Activated T-helper 9 cell treated with anti-CD3 and anti-CD28 coated beads, Interleukin-2, amount 50 U/mL, for 16 hours (primary cell): ENCODE data around the gene PCDHA2.
"Not testable (repeated sequence)": the region's sequence is repeated elsewhere in the genome, so short reads cannot be mapped to it uniquely, and the experiment has no call there.

ENCODE experiments used
- DNase-seq: peaks from one replicate; pipeline ENCODE4 v3.0.0-alpha.2; 2020; ENCODE audit warnings: low read depth

Gene PCDHA2

DNA sequence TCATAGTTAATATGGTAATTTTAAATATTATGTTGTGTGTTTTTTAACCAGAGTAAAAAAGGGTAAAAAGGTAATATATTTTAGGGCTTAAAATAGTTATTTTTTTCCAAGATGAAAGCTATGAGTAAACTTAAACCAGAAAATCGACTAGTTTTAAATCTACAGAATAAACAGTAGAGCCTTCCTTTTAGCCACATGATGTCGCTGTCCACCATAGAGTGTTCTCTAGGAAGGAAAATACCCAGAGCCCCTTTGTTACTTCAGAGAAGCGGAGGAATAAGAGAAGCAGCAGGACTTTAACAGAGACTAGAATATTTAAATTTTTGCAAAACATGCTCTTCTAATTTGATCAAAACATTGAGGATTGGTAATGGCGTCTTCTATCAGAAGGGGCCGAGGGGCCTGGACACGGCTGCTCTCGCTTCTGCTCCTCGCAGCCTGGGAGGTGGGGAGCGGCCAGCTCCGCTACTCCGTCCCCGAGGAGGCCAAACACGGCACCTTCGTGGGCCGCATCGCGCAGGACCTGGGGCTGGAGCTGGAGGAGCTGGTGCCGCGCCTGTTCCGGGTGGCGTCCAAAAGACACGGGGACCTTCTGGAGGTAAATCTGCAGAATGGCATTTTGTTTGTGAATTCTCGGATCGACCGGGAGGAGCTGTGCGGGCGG is at the start of gene PCDHA2:
Gene PCDHA2, plus strand, starts transcription at position 258 of the 664 bp plus-strand sequence.
- no peak for DNase-seq

DNA sequence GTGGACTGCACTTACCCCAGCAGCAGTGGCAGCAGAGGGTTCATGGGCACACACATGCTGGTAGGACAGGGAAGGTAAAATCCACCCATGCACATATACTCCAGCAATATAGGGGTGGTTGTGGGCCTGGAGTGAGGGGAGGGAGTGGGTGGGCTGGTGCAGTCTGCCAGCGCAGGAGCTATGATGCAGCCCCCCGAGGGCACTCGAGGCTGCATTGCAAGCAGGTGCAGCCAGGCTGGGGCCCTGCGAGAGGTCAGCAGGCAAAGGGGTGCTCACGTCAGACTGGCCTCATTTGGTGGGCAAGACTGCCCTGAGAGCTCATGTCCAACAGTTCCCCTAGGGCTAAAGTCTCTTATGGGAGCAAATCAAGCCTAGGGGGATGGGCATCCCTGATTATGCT is 41.1 kb upstream of the PCDHA2 start:
- DNase-seq: no peak

DNA sequence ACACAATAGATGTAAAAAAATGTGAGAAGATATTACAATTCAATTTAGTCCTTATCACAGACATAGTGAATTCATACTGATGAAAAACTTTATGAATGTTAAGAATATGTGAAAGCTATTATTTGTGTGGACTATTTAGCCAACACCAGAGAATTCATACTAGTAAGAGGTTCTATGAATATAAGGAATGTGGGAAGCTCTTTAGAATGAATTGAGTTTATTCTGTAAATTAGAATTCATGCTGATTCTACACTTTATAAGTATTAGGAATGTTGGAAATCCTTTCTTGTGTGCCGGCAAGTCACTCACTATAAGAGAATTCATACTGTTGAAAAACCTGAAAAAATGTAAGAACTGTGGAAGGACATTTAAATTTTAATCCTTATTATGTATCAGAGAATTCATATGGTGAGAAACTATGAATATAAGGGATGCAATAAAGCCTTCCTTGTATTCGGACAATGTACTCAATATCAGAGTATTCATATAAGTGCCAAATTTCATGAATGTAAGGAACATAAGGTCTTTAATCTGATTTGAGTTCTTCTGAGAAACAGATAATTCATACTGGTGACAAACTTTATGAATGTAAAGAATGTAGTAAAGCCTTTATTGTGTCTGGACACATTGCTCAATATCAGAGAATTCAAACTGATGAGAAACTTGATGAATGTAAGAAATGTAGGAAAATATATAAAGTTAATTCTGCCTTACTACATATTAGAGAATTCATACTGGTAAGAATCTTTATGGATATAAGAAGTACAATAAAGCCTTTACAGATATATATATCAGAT is 30.3 kb upstream of the PCDHA2 start:
- no peak for DNase-seq

DNA sequence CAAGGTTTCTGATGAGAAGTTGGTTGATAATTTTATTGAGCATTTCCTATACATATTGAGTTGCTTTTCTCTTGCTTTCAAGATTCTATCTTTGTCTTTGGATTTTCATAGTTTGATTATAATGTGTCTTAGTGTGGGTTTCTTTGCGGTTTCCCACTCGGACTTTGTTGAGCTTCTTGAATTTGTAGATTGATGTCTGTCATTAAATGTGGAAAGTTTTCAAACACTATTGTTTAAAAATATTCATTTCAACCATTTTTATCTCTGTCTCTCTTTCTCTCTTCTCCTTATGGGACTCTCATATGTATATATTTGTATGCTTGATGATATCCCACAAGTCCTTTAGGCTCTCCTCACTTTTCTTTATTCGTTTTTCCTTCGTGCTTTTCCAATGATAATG is 27.2 kb upstream of the PCDHA2 start:
- no peak for DNase-seq

DNA sequence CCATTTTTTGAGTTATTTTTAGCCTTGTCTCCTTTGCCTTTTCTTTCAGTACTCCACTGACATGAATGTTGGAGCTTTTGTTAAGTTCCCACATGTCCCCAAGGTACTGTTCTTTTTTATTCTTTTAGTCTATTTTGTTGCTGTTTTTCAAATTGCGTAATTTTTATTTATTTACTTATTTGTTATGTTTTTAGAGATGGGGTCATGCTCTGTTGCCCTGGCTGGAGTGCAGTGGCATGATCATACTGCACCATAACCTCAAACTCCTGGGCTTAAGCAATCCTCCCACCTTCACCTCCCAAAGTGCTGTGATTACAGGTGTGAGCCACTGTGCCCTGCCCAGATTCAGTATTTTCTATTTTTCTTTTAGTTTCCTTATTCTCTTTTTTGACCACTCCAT is 14.1 kb upstream of the PCDHA2 start:
- no peak for DNase-seq

DNA sequence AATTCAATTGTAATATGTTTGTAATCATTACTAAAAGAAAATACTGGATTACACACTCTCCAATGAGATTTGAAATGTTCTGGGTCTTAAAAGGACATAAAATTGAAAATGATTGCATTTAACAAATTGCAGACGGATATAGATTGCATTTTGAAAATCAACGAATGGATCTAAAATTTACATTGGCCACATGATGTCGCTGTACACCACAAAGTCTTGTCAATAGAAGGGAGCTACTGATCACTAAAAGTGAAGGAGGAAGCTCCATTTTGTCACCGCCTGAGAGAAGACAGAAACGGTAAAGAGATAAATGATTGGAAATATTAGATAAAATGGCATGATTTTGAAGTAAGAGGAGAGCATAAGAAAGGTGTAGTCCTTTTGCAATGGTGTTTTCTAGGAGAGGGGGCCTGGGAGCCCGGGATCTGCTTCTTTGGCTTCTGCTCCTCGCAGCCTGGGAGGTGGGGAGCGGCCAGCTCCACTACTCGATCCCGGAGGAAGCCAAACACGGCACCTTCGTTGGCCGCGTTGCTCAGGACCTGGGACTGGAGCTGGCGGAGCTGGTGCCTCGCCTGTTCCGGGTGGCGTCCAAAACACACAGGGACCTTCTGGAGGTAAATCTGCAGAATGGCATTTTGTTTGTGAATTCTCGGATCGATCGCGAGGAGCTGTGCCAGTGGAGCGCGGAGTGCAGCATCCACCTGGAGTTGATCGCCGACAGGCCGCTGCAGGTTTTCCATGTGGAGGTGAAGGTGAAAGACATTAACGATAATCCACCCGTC is 8.6 kb upstream of the PCDHA2 start, which contains the start of gene PCDHA1:
Gene PCDHA1, plus strand, starts transcription at position 236 of the 782 bp plus-strand sequence.
- DNase-seq: no peak

DNA sequence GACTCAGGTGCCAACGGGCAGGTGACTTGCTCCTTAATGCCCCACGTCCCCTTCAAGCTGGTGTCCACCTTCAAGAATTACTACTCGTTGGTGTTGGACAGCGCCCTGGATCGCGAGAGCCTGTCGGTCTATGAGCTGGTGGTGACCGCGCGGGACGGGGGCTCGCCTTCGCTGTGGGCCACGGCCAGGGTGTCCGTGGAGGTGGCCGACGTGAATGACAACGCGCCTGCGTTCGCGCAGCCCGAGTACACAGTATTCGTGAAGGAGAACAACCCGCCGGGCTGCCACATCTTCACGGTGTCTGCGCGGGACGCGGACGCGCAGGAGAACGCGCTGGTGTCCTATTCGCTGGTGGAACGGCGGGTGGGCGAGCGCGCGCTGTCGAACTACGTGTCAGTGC is 7.2 kb upstream of the PCDHA2 start:
- not testable (repeated sequence) for DNase-seq

DNA sequence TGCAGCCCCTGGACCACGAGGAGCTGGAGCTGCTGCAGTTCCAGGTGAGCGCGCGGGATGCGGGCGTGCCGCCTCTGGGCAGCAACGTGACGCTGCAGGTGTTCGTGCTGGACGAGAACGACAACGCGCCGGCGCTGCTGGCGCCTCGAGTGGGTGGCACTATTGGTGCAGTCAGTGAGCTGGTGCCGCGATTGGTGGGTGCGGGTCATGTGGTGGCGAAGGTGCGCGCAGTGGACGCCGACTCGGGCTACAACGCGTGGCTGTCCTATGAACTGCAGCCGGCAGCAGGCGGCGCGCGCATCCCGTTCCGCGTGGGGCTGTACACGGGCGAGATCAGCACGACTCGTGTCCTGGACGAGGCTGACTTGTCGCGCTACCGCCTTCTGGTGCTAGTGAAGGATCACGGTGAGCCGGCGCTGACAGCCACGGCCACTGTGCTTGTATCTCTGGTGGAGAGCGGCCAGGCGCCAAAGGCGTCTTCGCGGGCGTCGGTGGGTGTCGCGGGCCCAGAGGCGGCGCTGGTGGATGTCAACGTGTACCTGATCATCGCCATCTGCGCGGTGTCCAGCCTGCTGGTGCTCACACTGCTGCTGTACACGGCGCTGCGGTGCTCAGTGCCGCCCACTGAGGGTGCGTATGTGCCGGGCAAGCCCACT is 6.7 kb upstream of the PCDHA2 start:
- not testable (repeated sequence) for DNase-seq

DNA sequence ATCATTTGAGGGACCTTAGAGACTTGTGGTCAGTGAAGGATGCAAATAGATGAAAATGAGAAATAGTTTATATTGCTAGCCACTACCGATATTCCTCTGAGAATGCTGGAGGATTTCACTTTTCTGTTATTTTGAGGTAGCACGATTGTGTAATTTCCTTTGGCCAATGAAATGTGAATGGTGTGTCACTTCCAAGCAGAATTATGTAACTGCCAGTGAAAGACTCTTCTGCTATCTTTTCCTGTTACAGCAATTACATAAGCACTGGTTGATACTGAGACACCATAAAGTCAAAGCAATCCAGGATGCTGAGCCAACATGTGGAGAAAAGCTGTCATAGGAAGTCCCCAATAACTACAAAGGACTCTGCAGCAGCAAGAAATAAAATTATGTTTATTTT is 3.6 kb upstream of the PCDHA2 start:
- no peak for DNase-seq

DNA sequence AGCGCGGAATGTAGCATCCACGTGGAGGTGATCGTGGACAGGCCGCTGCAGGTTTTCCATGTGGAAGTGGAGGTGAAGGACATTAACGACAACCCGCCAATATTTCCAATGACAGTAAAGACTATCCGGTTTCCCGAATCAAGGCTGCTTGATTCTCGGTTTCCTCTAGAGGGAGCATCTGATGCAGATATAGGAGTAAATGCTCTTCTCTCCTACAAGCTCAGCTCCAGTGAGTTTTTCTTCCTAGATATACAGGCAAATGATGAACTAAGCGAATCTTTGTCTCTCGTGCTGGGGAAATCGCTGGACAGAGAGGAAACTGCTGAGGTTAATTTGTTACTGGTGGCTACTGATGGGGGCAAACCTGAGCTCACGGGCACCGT is 598 bp downstream of the PCDHA2 start:
- no peak for DNase-seq

DNA sequence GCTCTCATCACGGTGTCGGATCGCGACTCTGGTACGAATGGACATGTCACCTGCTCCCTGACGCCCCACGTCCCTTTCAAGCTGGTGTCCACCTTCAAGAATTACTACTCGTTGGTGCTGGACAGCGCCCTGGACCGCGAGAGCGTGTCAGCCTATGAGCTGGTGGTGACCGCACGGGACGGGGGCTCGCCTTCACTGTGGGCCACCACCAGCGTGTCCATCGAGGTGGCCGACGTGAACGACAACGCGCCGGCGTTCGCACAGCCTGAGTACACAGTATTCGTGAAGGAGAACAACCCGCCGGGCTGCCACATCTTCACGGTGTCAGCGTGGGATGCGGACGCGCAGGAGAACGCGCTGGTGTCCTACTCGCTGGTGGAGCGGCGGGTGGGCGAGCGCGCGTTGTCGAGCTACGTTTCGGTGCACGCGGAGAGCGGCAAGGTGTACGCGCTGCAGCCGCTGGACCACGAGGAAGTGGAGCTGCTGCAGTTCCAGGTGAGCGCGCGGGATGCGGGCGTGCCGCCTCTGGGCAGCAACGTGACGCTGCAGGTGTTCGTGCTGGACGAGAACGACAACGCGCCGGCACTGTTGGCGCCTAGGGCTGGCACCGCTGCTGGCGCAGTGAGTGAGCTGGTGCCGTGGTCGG is 1.5 kb downstream of the PCDHA2 start:
- not testable (repeated sequence) for DNase-seq

DNA sequence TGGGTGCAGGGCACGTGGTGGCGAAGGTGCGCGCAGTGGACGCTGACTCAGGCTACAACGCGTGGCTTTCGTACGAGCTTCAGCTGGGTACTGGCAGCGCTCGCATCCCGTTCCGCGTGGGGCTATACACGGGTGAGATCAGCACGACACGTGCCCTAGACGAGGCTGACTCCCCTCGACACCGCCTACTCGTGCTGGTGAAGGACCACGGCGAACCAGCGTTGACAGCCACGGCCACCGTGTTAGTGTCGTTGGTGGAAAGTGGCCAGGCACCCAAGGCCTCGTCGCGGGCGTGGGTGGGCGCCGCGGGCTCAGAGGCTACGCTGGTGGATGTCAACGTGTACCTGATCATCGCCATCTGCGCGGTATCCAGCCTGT is 2.1 kb downstream of the PCDHA2 start:
- DNase-seq: no peak

DNA sequence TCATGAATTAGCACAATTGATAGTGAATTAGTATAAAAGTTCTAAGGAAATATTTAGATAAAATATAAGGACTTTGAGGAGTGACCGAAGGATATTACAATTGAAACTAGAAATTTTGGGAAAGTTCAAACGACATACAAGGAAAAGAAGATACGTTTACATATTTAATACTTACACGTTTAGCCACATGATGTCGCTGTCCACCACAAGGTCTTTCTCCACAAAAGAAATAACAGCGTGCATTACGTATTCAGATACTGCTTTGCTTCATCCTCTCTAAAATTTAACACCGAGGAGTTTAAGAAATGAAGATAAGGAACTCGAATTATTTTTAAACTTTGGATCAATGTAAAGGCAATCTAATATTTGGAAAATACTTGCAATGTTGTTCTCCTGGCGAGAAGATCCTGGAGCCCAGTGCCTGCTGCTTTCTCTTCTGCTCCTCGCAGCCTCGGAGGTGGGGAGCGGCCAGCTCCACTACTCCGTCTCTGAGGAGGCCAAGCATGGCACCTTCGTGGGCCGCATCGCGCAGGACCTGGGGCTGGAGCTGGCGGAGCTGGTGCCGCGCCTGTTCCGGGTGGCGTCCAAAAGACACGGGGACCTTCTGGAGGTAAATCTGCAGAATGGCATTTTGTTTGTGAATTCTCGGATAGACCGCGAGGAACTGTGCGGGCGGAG is 6.3 kb downstream of the PCDHA2 start, which contains the start of gene PCDHA3:
Gene PCDHA3, plus strand, starts transcription at position 242 of the 678 bp plus-strand sequence.
- DNase-seq: no peak

DNA sequence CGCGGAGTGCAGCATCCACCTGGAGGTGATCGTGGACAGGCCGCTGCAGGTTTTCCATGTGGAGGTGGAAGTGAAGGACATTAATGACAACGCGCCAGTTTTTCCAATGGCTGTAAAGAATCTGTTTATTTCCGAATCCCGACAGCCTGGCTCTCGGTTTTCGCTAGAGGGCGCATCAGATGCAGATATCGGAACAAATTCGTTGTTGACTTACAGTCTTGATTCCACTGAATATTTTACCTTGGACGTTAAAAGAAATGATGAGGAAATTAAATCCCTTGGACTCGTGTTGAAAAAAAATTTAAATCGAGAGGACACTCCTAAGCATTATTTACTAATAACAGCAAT is 6.8 kb downstream of the PCDHA2 start:
- DNase-seq: no peak

DNA sequence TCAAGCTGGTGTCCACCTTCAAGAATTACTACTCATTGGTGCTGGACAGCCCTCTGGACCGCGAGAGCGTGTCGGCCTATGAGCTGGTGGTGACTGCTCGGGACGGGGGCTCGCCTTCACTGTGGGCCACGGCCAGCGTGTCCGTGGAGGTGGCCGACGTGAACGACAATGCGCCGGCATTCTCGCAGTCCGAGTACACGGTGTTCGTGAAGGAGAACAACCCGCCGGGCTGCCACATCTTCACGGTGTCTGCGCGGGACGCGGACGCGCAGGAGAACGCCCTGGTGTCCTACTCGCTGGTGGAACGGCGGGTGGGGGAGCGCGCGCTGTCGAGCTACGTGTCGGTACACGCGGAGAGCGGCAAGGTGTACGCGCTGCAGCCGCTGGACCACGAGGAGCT is 7.7 kb downstream of the PCDHA2 start:
- DNase-seq: not testable (repeated sequence)

DNA sequence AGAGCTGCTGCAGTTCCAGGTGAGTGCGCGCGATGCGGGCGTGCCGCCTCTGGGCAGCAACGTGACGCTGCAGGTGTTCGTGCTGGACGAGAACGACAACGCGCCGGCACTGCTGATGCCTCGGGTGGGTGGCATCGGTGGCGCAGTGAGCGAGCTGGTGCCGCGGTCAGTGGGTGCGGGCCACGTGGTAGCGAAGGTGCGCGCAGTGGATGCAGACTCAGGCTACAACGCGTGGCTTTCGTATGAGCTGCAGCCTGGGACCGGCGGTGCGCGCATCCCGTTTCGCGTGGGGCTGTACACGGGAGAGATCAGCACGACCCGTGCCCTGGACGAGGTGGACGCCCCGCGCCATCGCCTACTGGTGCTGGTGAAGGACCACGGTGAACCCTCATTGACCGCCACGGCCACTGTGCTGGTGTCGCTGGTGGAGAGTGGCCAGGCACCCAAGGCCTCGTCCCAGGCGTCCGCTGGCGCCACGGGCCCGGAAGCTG is 8.2 kb downstream of the PCDHA2 start:
- no peak for DNase-seq

DNA sequence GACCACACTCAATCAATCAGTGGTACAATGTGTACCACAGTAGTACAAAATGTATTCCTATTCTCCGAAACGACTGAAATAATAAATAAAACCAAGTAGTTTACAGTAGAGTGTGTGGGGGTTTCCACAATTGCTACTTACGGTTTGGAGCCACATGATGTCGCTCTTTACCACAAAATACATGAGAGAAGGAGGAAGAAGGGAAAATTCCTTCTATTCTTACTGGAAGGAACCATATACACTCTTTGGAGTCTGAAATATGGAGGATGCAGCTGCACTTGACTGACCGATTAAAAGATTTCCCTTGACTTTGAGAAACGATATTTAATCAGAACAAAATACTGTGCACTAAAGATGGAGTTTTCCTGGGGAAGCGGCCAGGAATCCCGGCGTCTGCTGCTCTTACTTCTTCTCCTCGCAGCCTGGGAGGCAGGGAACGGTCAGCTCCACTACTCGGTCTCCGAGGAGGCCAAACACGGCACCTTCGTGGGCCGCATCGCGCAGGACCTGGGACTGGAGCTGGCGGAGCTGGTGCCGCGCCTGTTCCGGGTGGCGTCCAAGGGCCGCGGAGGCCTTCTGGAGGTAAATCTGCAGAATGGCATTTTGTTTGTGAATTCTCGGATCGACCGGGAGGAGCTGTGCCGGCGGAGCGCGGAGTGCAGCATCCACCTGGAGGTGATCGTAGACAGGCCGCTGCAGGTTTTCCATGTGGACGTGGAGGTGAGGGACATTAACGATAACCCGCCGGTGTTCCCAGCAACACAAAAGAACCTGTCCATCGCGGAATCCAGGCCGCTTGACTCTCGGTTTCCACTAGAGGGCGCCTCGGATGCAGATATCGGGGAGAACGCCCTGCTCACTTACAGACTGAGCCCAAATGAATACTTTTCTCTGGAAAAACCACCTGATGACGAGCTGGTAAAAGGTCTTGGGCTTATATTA is 12.5 kb downstream of the PCDHA2 start, which contains the start of gene PCDHA4:
Gene PCDHA4, plus strand, starts transcription at position 235 of the 942 bp plus-strand sequence.
- no peak for DNase-seq

DNA sequence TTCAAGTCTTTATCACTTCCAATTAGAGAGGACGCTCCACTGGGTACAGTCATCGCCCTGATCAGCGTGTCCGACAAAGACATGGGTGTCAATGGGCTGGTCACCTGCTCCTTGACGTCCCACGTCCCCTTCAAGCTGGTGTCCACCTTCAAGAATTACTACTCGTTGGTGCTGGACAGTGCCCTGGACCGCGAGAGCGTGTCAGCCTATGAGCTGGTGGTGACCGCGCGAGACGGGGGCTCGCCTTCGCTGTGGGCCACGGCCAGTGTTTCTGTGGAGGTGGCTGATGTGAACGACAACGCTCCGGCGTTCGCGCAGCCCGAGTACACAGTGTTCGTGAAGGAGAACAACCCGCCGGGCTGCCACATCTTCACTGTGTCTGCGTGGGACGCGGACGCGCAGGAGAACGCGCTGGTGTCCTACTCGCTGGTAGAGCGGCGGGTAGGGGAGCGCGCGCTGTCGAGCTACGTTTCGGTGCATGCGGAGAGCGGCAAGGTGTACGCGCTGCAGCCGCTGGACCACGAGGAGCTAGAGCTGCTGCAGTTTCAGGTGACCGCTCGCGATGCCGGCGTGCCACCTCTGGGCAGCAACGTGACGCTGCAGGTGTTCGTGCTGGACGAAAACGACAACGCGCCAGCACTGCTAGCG is 13.7 kb downstream of the PCDHA2 start:
- not testable (repeated sequence) for DNase-seq

DNA sequence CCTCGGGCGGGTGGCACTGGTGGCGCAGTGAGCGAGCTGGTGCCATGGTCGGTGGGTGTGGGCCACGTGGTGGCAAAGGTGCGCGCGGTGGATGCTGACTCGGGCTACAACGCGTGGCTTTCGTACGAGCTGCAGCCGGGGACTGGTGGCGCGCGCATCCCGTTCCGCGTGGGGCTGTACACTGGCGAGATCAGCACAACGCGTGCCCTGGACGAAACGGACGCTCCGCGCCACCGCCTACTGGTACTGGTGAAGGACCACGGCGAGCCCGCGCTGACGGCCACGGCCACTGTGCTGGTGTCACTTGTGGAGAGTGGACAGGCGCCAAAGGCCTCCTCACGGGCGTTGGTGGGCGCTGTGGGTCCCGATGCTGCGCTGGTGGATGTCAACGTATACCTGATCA is 14.2 kb downstream of the PCDHA2 start:
- DNase-seq: no peak
